Sigmoid colon (tissue), 4 donors: ENCODE data around the gene ATOSB.

Experiments used
- POLR2AphosphoS5 ChIP-seq, 4 donors: sonication (generic); formaldehyde crosslinking; IDR thresholded peaks; one replicate each; pipeline ENCODE4 v1.6.1; 2017; ENCODE audit warnings: antibody characterized with exemption in 4 of 4
- TF ChIP-seq, protein P1 (sequence below), 4 experiments: fragments of 450-650 bp in 3 of 4; fragments of 200-600 bp in 1 of 4; IDR thresholded peaks; one replicate each; pipeline ENCODE4 v1.5.1; 2016 to 2019; ENCODE audit warnings: antibody characterized with exemption in 4 of 4, mild to moderate bottlenecking in 3 of 4, moderate library complexity in 2 of 4

DNA sequence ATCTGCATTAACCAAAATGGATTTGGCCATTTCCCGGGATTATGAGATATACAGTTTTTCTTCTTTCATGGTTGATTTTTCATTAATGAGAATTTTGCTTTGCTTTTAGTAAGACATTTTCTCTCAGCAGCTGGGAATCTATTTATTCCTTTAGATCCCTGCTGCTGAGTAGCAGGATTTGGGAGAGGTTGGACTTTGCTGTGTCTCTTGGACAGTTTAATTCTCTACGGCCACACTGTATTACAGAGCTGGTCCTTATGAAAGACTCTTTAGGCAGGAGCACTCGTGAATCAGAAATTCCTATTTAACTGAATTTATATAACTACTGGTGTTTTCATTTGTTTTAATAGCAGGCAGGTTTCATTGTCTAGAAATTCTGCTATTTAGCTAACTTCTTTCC lies 47.8 kb upstream of the ATOSB start:
- TF ChIP-seq, protein P1, sequence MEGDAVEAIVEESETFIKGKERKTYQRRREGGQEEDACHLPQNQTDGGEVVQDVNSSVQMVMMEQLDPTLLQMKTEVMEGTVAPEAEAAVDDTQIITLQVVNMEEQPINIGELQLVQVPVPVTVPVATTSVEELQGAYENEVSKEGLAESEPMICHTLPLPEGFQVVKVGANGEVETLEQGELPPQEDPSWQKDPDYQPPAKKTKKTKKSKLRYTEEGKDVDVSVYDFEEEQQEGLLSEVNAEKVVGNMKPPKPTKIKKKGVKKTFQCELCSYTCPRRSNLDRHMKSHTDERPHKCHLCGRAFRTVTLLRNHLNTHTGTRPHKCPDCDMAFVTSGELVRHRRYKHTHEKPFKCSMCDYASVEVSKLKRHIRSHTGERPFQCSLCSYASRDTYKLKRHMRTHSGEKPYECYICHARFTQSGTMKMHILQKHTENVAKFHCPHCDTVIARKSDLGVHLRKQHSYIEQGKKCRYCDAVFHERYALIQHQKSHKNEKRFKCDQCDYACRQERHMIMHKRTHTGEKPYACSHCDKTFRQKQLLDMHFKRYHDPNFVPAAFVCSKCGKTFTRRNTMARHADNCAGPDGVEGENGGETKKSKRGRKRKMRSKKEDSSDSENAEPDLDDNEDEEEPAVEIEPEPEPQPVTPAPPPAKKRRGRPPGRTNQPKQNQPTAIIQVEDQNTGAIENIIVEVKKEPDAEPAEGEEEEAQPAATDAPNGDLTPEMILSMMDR (IDR thresholded peaks at IDR 0.05): no peak
- TF ChIP-seq POLR2AphosphoS5 (IDR thresholded peaks at IDR 0.05): no peak
